OCI-LY1 (cell line): ENCODE data around the gene AIRE.

ENCODE experiments used
- EZH2 ChIP-seq: fragments of 200-600 bp; sonication (generic), shearing (Covaris generic); IDR thresholded peaks from 2 replicates; pipeline ENCODE4 v1.8.0; 2017; ENCODE audit warnings: borderline replicate concordance, mixed run types, mild to moderate bottlenecking, antibody characterized with exemption, low read length, moderate library complexity, mixed read lengths
- TF ChIP-seq, protein P1 (sequence below): fragments of 200-600 bp; sonication (generic), shearing (Covaris generic); IDR thresholded peaks from 2 replicates; pipeline ENCODE4 v1.5.1; 2017; ENCODE audit warnings: mild to moderate bottlenecking, antibody characterized with exemption, low read length, moderate library complexity, mixed read lengths

DNA sequence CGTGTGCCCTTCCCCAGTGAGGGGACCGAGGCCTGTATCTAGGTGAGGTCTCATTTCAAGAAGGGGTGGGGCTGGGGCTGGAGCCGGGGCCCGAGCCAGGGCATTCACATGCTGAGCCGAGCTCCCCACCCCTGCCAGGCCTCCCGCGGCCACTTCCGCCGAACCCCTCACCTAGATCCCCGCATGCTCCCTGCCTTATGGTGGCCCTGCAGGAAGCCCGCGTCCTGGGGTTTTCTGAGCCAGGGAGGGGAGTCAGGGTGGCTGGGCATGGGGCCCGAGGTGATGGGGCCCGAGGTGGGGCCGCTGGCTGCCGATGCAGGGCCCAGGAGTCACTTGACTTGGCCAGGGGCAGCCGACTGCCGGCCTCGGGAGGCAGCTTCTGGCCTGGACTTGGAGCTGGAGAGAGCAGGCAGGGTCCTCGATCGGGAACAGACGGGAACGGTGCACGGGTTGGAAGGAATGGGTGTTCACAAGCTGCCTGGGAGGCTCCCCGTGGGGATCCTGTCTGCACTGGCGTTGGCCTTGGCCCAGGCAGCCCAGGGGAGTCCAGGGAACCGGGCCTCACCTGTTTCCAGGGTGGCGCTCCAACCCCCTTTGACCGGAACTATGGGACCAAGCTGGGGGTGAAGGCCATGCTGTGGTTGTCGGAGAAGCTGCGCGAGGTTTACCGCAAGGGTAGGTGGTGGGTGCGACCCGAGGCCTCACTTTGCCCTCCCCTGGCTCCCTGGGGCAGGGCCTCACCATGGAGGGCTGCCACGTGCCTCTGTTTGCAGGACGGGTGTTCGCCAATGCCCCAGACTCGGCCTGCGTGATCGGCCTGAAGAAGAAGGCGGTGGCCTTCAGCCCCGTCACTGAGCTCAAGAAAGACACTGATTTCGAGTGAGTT lies 40.0 kb downstream of the AIRE start:
- TF ChIP-seq, protein P1, sequence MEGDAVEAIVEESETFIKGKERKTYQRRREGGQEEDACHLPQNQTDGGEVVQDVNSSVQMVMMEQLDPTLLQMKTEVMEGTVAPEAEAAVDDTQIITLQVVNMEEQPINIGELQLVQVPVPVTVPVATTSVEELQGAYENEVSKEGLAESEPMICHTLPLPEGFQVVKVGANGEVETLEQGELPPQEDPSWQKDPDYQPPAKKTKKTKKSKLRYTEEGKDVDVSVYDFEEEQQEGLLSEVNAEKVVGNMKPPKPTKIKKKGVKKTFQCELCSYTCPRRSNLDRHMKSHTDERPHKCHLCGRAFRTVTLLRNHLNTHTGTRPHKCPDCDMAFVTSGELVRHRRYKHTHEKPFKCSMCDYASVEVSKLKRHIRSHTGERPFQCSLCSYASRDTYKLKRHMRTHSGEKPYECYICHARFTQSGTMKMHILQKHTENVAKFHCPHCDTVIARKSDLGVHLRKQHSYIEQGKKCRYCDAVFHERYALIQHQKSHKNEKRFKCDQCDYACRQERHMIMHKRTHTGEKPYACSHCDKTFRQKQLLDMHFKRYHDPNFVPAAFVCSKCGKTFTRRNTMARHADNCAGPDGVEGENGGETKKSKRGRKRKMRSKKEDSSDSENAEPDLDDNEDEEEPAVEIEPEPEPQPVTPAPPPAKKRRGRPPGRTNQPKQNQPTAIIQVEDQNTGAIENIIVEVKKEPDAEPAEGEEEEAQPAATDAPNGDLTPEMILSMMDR, result no peak
- no peak for TF ChIP-seq EZH2
